Hematopoietic multipotent progenitor cell treated with erythropoietin and hydrocortisone succinate and interleukin-3 and kit ligand, for 8 days (in vitro differentiated cells): ENCODE measurements around the gene CDCA8.

Source experiments
- DNase-seq: peaks from one replicate; pipeline ENCODE4 v3.0.0-alpha.2; 2015

Gene CDCA8

GRCh38 chr1:37739222-37739621 lies 46.9 kb downstream of the CDCA8 start:
- no peak for DNase-seq

- DNase-seq, result no peak
These were observed 48.8 kb downstream of the CDCA8 start for GRCh38 chr1:37741130-37741529.

- DNase-seq, result no peak
These were observed 49.3 kb downstream of the CDCA8 start for GRCh38 chr1:37741662-37742061.

- DNase-seq, result no peak
These were observed 54.5 kb downstream of the CDCA8 start for GRCh38 chr1:37746806-37747205.

GRCh38 chr1:37748565-37748964 lies 56.2 kb downstream of the CDCA8 start:
- DNase-seq, result no peak

- DNase-seq, result no peak
These were observed 59.9 kb downstream of the CDCA8 start for GRCh38 chr1:37752213-37752582.

- DNase-seq, result no peak
These were observed 60.5 kb downstream of the CDCA8 start for GRCh38 chr1:37752583-37753471.

- no peak for DNase-seq
These were observed 61.4 kb downstream of the CDCA8 start for GRCh38 chr1:37753473-37754321.

- no peak for DNase-seq
These were observed 63.0 kb downstream of the CDCA8 start for GRCh38 chr1:37755290-37755689.

- no peak for DNase-seq
These were observed 63.7 kb downstream of the CDCA8 start for GRCh38 chr1:37755951-37756560.
